ENCODE data around the gene CEP104.

CEP104 gene

DNA sequence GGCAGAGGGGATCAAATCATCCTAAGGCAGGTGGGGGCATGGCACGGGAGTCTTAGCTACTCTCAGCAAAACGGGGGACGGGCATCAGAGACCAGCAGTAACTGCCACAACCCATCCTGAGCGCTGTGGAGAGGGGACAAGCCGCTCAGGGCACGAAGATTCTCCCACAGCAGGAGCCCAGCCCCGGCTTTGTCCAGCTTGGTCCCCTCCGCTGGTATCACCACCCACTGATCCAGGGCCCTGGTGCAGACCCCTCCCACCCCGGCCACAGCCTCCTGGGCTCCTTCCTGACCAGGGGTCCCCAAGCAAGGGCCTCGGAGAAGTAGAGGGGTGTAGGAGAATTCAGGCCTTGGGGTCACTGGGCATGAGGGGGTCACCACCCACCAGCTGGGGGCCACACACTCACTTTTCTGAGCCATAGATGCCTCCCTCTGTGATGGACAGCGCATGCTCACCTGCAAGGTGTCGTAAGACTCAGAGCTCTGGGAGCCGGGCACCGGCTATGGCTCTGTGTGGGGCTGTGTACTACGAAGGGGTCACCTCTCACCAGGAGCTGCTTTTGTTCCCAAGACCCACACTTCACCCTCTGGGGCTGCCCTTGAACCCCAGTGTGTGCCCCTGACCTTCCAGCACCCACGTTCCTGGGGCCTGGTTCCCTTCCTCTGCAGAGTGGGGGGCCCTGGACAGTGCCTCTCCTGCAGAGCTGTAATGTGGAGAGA, 86.8 kb downstream of the CEP104 start:
- ChIA-PET CTCF (interaction anchor here (0.6 kb wide), 1 partner anchor 255 kb away, joined by 3 read pairs; no protein-coding TSS in a partner anchor), POLR2A (interaction anchor here (1.5 to 3.0 kb wide), 2 partner anchors 9 to 26 kb away, joined by 5 to 11 read pairs; partner anchors contain the start of gene LRRC47)
- TF ChIP-seq L3MBTL2 (conservative IDR thresholded peaks at IDR 0.05) (no peak), BHLHE40 (IDR thresholded peaks at IDR 0.05; ENCODE audit: borderline replicate concordance) (no peak), CTBP1 (IDR thresholded peaks at IDR 0.05; ENCODE audit: borderline replicate concordance) (no peak), LEF1 (IDR thresholded peaks at IDR 0.05; ENCODE audit: borderline replicate concordance) (no peak), ZNF384 (IDR thresholded peaks at IDR 0.05) (no peak), HDGF (IDR thresholded peaks at IDR 0.05; ENCODE audit: borderline replicate concordance) (no peak), FOXM1 (IDR thresholded peaks at IDR 0.05; ENCODE audit: borderline replicate concordance) (no peak), NFRKB (IDR thresholded peaks at IDR 0.05) (no peak), FOXK2 (IDR thresholded peaks at IDR 0.05) (no peak), PKNOX1 (IDR thresholded peaks at IDR 0.05) (no peak), SP1 (IDR thresholded peaks at IDR 0.05) (no peak), ELF4 (IDR thresholded peaks at IDR 0.05) (no peak)
- no peak for DNase-seq (ENCODE audit: extremely low spot score)

- CTCF ChIA-PET: interaction anchor here (0.5 kb wide), 1 partner anchor 241 kb away, joined by 5 read pairs; no protein-coding TSS in a partner anchor
- TF ChIP-seq NFRKB (IDR thresholded peaks at IDR 0.05) (no peak), ARNT (IDR thresholded peaks at IDR 0.05) (no peak), LEF1 (IDR thresholded peaks at IDR 0.05; ENCODE audit: borderline replicate concordance) (no peak), FOXK2 (IDR thresholded peaks at IDR 0.05) (no peak), CTBP1 (IDR thresholded peaks at IDR 0.05; ENCODE audit: borderline replicate concordance) (no peak), ELF4 (IDR thresholded peaks at IDR 0.05) (no peak), FOXM1 (IDR thresholded peaks at IDR 0.05; ENCODE audit: borderline replicate concordance) (no peak), ZNF384 (IDR thresholded peaks at IDR 0.05) (no peak), L3MBTL2 (conservative IDR thresholded peaks at IDR 0.05) (no peak), SP1 (IDR thresholded peaks at IDR 0.05) (no peak), SUZ12 (IDR thresholded peaks at IDR 0.05) (no peak), TARDBP (IDR thresholded peaks at IDR 0.05) (no peak), PKNOX1 (IDR thresholded peaks at IDR 0.05) (no peak), HDGF (IDR thresholded peaks at IDR 0.05; ENCODE audit: borderline replicate concordance) (no peak), FOXA1 (IDR thresholded peaks at IDR 0.05) (no peak), BHLHE40 (IDR thresholded peaks at IDR 0.05; ENCODE audit: borderline replicate concordance) (no peak)
- DNase-seq (ENCODE audit: extremely low spot score): no peak
- POLR2A ChIA-PET: interaction anchor here (3.0 kb wide), 1 partner anchor 27 kb away, joined by 11 read pairs; the partner anchor contains the start of gene LRRC47
These were observed 88.1 kb downstream of the CEP104 start for GRCh38 chr1:3768811-3769390.

DNA sequence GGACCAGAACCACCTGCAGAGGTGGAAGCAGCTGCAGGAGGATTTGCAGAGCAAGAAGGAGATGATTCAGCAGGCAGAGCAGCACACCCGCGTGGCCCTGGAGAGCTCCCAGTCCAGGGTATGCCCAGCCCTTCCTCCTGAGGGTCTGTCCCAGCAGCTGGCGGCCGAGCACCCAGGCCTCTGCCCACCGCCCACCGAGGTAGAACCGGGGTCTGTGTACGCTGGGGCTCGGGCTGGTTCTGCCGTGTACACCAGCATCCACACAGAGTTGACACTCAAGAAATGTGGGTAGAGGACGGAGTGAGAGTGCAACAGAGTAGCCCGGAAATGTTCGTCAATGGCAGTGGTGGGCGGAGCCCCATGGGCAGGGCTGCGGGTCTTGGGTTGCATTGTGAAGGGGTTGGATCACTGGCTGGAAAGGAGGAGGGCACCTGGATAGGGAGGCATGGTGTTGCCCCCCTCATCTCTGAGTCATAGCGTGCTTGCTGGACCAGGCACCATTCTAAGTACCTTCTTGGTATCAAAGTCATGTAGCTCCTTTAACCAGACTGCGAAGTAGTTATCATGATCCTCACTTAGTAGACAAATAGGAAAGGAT, 89.6 kb downstream of the CEP104 start:
- ChIA-PET CTCF (interaction anchor here (0.6 to 0.7 kb wide), 2 partner anchors 30 to 1895 kb away, joined by 3 read pairs; no protein-coding TSS in a partner anchor), POLR2A (interaction anchor here (1.1 kb wide), 1 partner anchor 12 kb away, joined by 4 read pairs; no protein-coding TSS in a partner anchor)
- TF ChIP-seq SUZ12 (IDR thresholded peaks at IDR 0.05): no peak
- no peak for TF ChIP-seq NFRKB (IDR thresholded peaks at IDR 0.05)
- TF ChIP-seq ARNT (IDR thresholded peaks at IDR 0.05): no peak
- no peak for TF ChIP-seq FOXK2 (IDR thresholded peaks at IDR 0.05)
- TF ChIP-seq L3MBTL2 (conservative IDR thresholded peaks at IDR 0.05): no peak
- TF ChIP-seq ELF4 (IDR thresholded peaks at IDR 0.05): no peak
- TF ChIP-seq FOXA1 (IDR thresholded peaks at IDR 0.05): no peak
- no peak for TF ChIP-seq SP1 (IDR thresholded peaks at IDR 0.05)
- no peak for TF ChIP-seq FOXM1 (IDR thresholded peaks at IDR 0.05; ENCODE audit: borderline replicate concordance)
- TF ChIP-seq TARDBP (IDR thresholded peaks at IDR 0.05): no peak
- no peak for TF ChIP-seq BHLHE40 (IDR thresholded peaks at IDR 0.05; ENCODE audit: borderline replicate concordance)
- TF ChIP-seq LEF1 (IDR thresholded peaks at IDR 0.05; ENCODE audit: borderline replicate concordance): no peak
- TF ChIP-seq PKNOX1 (IDR thresholded peaks at IDR 0.05): no peak

GRCh38 chr1:3763351-3764125, 93.5 kb downstream of the CEP104 start:
- POLR2A ChIA-PET: no interaction called here
- no peak for TF ChIP-seq ZNF384 (IDR thresholded peaks at IDR 0.05)
- no peak for TF ChIP-seq PKNOX1 (IDR thresholded peaks at IDR 0.05)
- no peak for TF ChIP-seq SUZ12 (IDR thresholded peaks at IDR 0.05)
- no peak for TF ChIP-seq NFRKB (IDR thresholded peaks at IDR 0.05)
- TF ChIP-seq HDGF (IDR thresholded peaks at IDR 0.05; ENCODE audit: borderline replicate concordance): no peak
- TF ChIP-seq LEF1 (IDR thresholded peaks at IDR 0.05; ENCODE audit: borderline replicate concordance): no peak
- no peak for TF ChIP-seq FOXM1 (IDR thresholded peaks at IDR 0.05; ENCODE audit: borderline replicate concordance)
- no peak for TF ChIP-seq ARNT (IDR thresholded peaks at IDR 0.05)
- no peak for TF ChIP-seq L3MBTL2 (conservative IDR thresholded peaks at IDR 0.05)
- TF ChIP-seq BHLHE40 (IDR thresholded peaks at IDR 0.05; ENCODE audit: borderline replicate concordance): no peak
- no peak for TF ChIP-seq FOXK2 (IDR thresholded peaks at IDR 0.05)
- TF ChIP-seq TARDBP (IDR thresholded peaks at IDR 0.05): no peak
- no peak for TF ChIP-seq ELF4 (IDR thresholded peaks at IDR 0.05)
- no peak for TF ChIP-seq SP1 (IDR thresholded peaks at IDR 0.05)
- no peak for TF ChIP-seq CTBP1 (IDR thresholded peaks at IDR 0.05; ENCODE audit: borderline replicate concordance)
- TF ChIP-seq FOXA1 (IDR thresholded peaks at IDR 0.05): no peak
- CTCF ChIA-PET: no interaction called here
- DNase-seq (ENCODE audit: extremely low spot score): no peak

More for the DNA sequence above, 89.6 kb downstream of the CEP104 start:
- DNase-seq (ENCODE audit: extremely low spot score): no peak
